ENCODE data around the gene CAP2.
"Not testable (repeated sequence)": the region's sequence is repeated elsewhere in the genome, so short reads cannot be mapped to it uniquely, and the experiment has no call there.

DNA sequence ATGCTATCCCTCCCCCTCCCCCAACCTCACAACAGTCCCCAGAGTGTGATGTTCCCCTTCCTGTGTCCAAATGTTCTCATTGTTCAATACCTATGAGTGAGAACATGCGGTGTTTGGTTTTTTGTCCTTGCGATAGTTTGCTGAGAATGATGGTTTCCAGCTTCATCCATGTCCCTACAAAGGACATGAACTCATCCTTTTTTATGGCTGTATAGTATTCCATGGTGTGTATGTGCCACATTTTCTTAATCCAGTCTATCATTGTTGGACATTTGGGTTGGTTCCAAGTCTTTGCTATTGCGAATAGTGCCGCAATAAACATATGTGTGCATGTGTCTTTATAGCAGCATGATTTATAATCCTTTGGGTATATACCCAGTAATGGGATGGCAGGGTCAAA is 152.3 kb downstream of the CAP2 start:
- TF ChIP-seq POLR2AphosphoS5 (IDR thresholded peaks at IDR 0.05; ENCODE audit: low read depth); EZH2 (IDR thresholded peaks at IDR 0.05; ENCODE audit: low read depth, unreplicated experiment); EZH2phosphoT487 (IDR thresholded peaks at IDR 0.05; ENCODE audit: unreplicated experiment); JUNB (IDR thresholded peaks at IDR 0.05; ENCODE audit: unreplicated experiment); NANOG (IDR thresholded peaks at IDR 0.05; ENCODE audit: borderline replicate concordance); CREB1 (CRISPR knock-in tag; IDR thresholded peaks at IDR 0.05; ENCODE audit: low read depth): not testable (repeated sequence)
- TF ChIP-seq, protein P1, sequence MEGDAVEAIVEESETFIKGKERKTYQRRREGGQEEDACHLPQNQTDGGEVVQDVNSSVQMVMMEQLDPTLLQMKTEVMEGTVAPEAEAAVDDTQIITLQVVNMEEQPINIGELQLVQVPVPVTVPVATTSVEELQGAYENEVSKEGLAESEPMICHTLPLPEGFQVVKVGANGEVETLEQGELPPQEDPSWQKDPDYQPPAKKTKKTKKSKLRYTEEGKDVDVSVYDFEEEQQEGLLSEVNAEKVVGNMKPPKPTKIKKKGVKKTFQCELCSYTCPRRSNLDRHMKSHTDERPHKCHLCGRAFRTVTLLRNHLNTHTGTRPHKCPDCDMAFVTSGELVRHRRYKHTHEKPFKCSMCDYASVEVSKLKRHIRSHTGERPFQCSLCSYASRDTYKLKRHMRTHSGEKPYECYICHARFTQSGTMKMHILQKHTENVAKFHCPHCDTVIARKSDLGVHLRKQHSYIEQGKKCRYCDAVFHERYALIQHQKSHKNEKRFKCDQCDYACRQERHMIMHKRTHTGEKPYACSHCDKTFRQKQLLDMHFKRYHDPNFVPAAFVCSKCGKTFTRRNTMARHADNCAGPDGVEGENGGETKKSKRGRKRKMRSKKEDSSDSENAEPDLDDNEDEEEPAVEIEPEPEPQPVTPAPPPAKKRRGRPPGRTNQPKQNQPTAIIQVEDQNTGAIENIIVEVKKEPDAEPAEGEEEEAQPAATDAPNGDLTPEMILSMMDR (conservative IDR thresholded peaks at IDR 0.05; ENCODE audit: low read depth in 2 of 2) = not testable (repeated sequence)
- TF ChIP-seq, protein P2, sequence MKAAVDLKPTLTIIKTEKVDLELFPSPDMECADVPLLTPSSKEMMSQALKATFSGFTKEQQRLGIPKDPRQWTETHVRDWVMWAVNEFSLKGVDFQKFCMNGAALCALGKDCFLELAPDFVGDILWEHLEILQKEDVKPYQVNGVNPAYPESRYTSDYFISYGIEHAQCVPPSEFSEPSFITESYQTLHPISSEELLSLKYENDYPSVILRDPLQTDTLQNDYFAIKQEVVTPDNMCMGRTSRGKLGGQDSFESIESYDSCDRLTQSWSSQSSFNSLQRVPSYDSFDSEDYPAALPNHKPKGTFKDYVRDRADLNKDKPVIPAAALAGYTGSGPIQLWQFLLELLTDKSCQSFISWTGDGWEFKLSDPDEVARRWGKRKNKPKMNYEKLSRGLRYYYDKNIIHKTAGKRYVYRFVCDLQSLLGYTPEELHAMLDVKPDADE (IDR thresholded peaks at IDR 0.05) = not testable (repeated sequence)
- TF ChIP-seq, protein P3, sequence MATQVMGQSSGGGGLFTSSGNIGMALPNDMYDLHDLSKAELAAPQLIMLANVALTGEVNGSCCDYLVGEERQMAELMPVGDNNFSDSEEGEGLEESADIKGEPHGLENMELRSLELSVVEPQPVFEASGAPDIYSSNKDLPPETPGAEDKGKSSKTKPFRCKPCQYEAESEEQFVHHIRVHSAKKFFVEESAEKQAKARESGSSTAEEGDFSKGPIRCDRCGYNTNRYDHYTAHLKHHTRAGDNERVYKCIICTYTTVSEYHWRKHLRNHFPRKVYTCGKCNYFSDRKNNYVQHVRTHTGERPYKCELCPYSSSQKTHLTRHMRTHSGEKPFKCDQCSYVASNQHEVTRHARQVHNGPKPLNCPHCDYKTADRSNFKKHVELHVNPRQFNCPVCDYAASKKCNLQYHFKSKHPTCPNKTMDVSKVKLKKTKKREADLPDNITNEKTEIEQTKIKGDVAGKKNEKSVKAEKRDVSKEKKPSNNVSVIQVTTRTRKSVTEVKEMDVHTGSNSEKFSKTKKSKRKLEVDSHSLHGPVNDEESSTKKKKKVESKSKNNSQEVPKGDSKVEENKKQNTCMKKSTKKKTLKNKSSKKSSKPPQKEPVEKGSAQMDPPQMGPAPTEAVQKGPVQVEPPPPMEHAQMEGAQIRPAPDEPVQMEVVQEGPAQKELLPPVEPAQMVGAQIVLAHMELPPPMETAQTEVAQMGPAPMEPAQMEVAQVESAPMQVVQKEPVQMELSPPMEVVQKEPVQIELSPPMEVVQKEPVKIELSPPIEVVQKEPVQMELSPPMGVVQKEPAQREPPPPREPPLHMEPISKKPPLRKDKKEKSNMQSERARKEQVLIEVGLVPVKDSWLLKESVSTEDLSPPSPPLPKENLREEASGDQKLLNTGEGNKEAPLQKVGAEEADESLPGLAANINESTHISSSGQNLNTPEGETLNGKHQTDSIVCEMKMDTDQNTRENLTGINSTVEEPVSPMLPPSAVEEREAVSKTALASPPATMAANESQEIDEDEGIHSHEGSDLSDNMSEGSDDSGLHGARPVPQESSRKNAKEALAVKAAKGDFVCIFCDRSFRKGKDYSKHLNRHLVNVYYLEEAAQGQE (IDR thresholded peaks at IDR 0.05; ENCODE audit: unreplicated experiment) = not testable (repeated sequence)

Measured in GM23338 (cell line).